Gastrocnemius medialis (tissue), 4 donors: Measurements from ENCODE around the gene CCNI2. TPM values are rescaled to one million over a fixed set of nuclear protein-coding genes. Genes with fewer than 3 reads are reported as not detected.

Experiments used
- ATAC-seq, 2 donors: fragments of 150-250 bp; one replicate each; pipeline ENCODE4 v1.9.1; 2016
- DNase-seq, 2 donors: peaks; one replicate each; pipeline ENCODE4 v3.0.0-alpha.2; 2019
- H3K27ac ChIP-seq, 4 donors: fragments of 200-600 bp; sonication (generic); 1 replicate in 1 of 4; 2 replicates in 3 of 4; pipeline ENCODE4 v1.5.1; 2016 to 2018; ENCODE audit warnings: mild to moderate bottlenecking in 2 of 4, moderate library complexity in 1 of 4
- H3K27me3 ChIP-seq, 3 donors: fragments of 200-600 bp; sonication (generic) in 2 of 3; 1 replicate in 1 of 3; 2 replicates in 2 of 3; pipeline versions ENCODE4 v1.5.1 to v1.6.0; 2016 to 2019; ENCODE audit warnings: mild to moderate bottlenecking in 1 of 3, moderate library complexity in 1 of 3
- H3K36me3 ChIP-seq, 2 donors: fragments of 200-600 bp; sonication (generic) in 1 of 2; one replicate each; pipeline ENCODE4 v1.5.1; 2017 to 2018
- H3K4me1 ChIP-seq, 2 donors: fragments of 200-600 bp; sonication (generic) in 1 of 2; one replicate each; pipeline ENCODE4 v1.5.1; 2016 to 2017; ENCODE audit warnings: mild to moderate bottlenecking in 2 of 2
- H3K4me3 ChIP-seq, 4 donors: fragments of 200-600 bp; sonication (generic) in 3 of 4; 1 replicate in 1 of 4; 2 replicates in 3 of 4; pipeline ENCODE4 v1.5.1; 2016 to 2019; ENCODE audit warnings: mild to moderate bottlenecking in 2 of 4
- H3K9me3 ChIP-seq, 3 donors: fragments of 200-600 bp; sonication (generic) in 2 of 3; 1 replicate in 1 of 3; 2 replicates in 2 of 3; pipeline ENCODE4 v1.5.1; 2016 to 2019
- POLR2A ChIP-seq, 2 donors: fragments of 450-650 bp; IDR thresholded peaks; one replicate each; pipeline ENCODE4 v1.6.1; 2017; ENCODE audit warnings: antibody characterized with exemption in 2 of 2, mild to moderate bottlenecking in 2 of 2, moderate library complexity in 2 of 2
- in situ Hi-C, 4 donors: fragments of 200-750 bp; cut with MboI; loops; one replicate each; pipeline versions ENCODE4 v1.15.0 to v1.8.0; 2017; ENCODE audit warnings: low sequenced_read_pairs in 4 of 4
- intact Hi-C: fragments of 100-400 bp; cut with DNase I; formaldehyde crosslinking; loops from one replicate; pipeline ENCODE4 v1.15.1; 2023; ENCODE audit warnings: low total_unique reads
- total RNA-seq, 4 donors: library from RNA; depleted of rRNA; stranded (reverse); fragments of >200 nt; gene quantifications; one replicate each; pipeline versions ENCODE4 v1.1.0 to v1.2.3, GENCODE V29; 2016
- TF ChIP-seq, protein P1 (sequence below), 5 experiments: fragments of 450-650 bp in 3 of 5; fragments of 200-600 bp in 2 of 5; sonication (generic) in 2 of 5; IDR thresholded peaks in 4 of 5; conservative IDR thresholded peaks in 1 of 5; 1 replicate in 4 of 5; 2 replicates in 1 of 5; pipeline ENCODE4 v1.5.1; 2016 to 2019; ENCODE audit warnings: antibody characterized with exemption in 5 of 5, mild to moderate bottlenecking in 3 of 5, moderate library complexity in 3 of 5

The CCNI2 gene
- total RNA-seq, 4 donors from 2014 or later = not detected

DNA sequence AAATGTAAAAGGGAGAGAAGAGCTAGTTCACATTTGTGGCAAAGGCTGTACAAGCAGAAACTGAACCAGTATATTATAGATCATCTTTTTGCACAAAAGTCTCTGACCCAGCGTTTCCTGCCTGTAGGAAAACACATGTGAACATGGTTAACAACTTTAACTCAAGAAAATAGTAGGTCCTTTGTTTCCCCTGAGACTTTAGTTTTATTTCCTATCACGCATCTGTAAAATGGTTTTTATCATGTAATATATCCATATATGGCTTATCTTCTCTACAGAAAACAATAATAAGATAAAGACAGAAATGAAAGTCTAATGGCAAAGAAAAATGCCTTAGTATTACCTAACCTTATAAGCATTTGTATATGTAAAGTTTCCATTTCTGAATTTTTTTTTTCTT is 12.5 kb upstream of the CCNI2 start:
- H3K9me3 ChIP-seq = no peaks in the 10 kb centered on the region
- ATAC-seq (no peak), DNase-seq (no peak)
- no peaks in the 10 kb centered on the region for H3K27me3 ChIP-seq
- in situ Hi-C loops (no loop called here), intact Hi-C loops (loop anchor here (5.0 kb wide), 2 partner anchors 43 to 88 kb away; partner anchors contain the start of gene SEPTIN8)
- H3K4me3 ChIP-seq = no peak overlapping the region
- peaks cover 5 to 7% of the 10 kb centered on the region in 2 donors for H3K4me1 ChIP-seq
- H3K36me3 ChIP-seq = no peaks in the 10 kb centered on the region
- TF ChIP-seq POLR2A (IDR thresholded peaks at IDR 0.05) = no peak
- TF ChIP-seq, protein P1, sequence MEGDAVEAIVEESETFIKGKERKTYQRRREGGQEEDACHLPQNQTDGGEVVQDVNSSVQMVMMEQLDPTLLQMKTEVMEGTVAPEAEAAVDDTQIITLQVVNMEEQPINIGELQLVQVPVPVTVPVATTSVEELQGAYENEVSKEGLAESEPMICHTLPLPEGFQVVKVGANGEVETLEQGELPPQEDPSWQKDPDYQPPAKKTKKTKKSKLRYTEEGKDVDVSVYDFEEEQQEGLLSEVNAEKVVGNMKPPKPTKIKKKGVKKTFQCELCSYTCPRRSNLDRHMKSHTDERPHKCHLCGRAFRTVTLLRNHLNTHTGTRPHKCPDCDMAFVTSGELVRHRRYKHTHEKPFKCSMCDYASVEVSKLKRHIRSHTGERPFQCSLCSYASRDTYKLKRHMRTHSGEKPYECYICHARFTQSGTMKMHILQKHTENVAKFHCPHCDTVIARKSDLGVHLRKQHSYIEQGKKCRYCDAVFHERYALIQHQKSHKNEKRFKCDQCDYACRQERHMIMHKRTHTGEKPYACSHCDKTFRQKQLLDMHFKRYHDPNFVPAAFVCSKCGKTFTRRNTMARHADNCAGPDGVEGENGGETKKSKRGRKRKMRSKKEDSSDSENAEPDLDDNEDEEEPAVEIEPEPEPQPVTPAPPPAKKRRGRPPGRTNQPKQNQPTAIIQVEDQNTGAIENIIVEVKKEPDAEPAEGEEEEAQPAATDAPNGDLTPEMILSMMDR (IDR thresholded peaks at IDR 0.05 in 4 of 5, conservative IDR thresholded peaks at IDR 0.05 in 1 of 5) = no peak
- H3K27ac ChIP-seq = no peak overlapping the region

DNA sequence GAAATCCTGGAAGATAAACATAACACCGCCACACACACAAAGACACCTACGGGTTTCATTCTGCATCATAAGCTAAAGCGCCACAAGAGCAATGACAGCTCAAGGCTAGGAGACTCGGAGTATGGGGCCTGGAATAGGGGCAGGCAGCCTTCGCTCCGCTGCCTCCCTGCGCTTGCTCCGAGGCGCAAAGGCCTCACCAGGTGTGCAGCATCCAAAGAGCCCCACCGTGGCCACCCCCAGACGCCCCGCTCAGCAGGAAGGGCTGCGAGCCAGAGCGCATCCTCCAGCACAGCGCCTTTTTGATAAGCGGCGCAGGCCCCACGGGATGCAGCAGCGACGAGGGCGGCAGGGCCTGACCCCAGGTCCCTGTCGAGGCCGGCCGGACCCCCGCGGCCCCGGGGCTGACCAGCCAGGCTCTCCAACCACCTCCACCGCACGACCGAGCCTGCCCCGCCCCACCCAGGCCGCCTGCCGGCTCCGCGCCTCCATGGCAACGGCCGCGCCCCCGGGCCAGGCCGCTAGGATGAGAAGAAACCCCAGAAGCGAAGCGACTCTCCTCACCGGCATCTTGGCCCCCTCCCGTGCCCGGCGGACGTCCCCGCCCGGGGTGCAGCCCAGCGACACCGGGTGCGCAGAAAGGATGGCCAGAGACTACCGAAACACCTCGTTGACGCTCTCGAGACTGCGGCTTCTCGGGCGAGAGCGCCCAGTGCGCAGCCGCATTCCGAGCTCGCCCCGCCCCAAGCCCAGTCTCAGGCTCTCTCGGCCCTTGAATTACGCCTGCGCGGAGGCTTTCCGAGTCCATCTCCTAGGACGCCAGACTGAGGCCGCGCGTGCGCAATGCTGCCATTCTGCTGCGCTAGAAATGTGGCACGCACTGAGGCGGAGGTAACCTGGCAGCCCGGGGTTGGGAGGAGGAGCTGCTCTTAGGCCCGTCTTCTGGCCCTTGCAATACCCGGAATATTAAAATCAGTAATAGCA is 10.1 kb upstream of the CCNI2 start, which contains the start of gene KIF3A:
TSS of gene KIF3A (minus strand) at position 694 of the 981 bp plus-strand sequence. CDS start at position 567, 127 bp downstream.
- in situ Hi-C loops (no loop called here), intact Hi-C loops (loop anchor here (5.0 kb wide), 2 partner anchors 40 to 85 kb away; partner anchors contain the start of gene SEPTIN8)
- peak; percentile 99 for ATAC-seq
- peaks cover 5 to 7% of the 10 kb centered on the region in 2 donors for H3K4me1 ChIP-seq
- peaks cover 0 to under 1% (median 0%) of the 10 kb centered on the region in 3 donors for H3K27me3 ChIP-seq
- no peak for TF ChIP-seq POLR2A (IDR thresholded peaks at IDR 0.05)
- TF ChIP-seq, protein P1 (IDR thresholded peaks at IDR 0.05 in 4 of 5, conservative IDR thresholded peaks at IDR 0.05 in 1 of 5) = peak in 2 of 5 experiments; percentile 38 to 40
- no peaks in the 10 kb centered on the region for H3K36me3 ChIP-seq
- DNase-seq = peak; percentile 88 to 93
- H3K4me3 ChIP-seq = peak within 1 kb of the TSS; percentile 74 to 89 (median 86)
- peak within 1 kb of the TSS; percentile 57 to 65 (median 58) for H3K27ac ChIP-seq
- H3K9me3 ChIP-seq = no peaks in the 10 kb centered on the region

DNA sequence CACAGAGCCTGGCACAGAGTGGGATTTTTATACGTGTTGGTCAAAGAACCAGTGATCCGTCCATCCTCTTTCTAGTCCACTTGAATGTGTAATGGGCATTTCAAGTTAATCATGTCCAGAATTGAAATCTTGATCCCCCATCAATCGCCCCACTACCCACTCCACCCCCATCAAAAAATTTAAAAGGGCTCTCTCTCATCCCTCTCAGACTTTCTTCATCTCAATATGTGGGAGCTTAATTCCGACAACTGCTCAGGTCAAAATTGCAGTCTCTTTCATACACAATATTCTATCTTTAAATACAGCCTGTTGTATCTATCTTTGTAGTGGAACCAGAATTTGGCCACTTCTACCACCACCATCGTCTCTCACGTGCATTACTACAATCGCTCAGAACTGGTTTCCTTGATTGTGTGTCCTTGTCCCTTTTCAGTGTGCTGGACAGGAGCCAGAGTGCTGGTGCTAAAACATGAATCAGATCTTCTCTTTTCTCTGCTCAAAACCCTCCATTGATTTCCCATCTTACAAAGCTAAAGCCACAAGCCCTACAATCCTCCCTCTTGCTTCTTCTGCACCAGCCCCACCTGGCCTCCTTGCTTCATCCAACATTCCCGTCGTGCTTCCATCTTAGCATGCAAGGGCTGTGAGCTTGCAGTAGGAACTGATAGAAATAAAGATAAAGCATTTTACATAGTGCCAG is 9.1 kb upstream of the CCNI2 start:
- Histone ChIP-seq H3K9me3 (no peaks in the 10 kb centered on the region), H3K4me1 (peaks cover 5 to 7% of the 10 kb centered on the region in 2 donors), H3K27ac (peak overlapping the region in 1 of 4 donors; percentile 65), H3K36me3 (no peaks in the 10 kb centered on the region), H3K4me3 (peak overlapping the region; percentile 74 to 89 (median 86)), H3K27me3 (peaks cover 0 to 4% (median 0%) of the 10 kb centered on the region in 3 donors)
- TF ChIP-seq, protein P1 (IDR thresholded peaks at IDR 0.05 in 4 of 5, conservative IDR thresholded peaks at IDR 0.05 in 1 of 5) = no peak
- no peak for TF ChIP-seq POLR2A (IDR thresholded peaks at IDR 0.05)
- ATAC-seq (no peak), DNase-seq (no peak)
- in situ Hi-C loops (no loop called here), intact Hi-C loops (loop anchor here (5.0 kb wide), 2 partner anchors 39 to 84 kb away; partner anchors contain the start of gene SEPTIN8)

DNA sequence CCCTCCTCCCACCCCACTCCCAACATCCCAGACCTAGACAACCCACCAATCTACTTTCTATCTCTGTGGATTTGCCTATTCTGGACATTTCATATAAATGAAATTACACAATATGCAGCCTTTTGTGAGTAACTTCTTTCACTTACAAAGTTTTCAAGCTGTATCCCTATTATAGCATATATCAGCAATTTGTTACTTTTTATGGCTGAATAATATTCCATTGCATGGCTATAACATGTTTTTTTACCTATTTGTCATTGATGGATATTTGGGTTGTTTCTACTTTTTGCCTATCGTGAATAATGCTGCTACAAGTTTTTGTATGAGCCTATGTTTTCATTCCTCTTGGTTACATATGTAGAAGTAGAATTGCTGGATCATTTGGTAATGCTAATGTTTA is 8.0 kb upstream of the CCNI2 start:
- Histone ChIP-seq H3K27me3 (peaks cover 2 to 6% (median 4%) of the 10 kb centered on the region in 3 donors), H3K36me3 (no peaks in the 10 kb centered on the region), H3K4me3 (no peak overlapping the region), H3K4me1 (peaks cover 5 to 7% of the 10 kb centered on the region in 2 donors), H3K27ac (no peak overlapping the region), H3K9me3 (no peaks in the 10 kb centered on the region)
- TF ChIP-seq, protein P1 (IDR thresholded peaks at IDR 0.05 in 4 of 5, conservative IDR thresholded peaks at IDR 0.05 in 1 of 5) = no peak
- TF ChIP-seq POLR2A (IDR thresholded peaks at IDR 0.05) = no peak
- intact Hi-C loops (loop anchor here (5.0 kb wide), 2 partner anchors 38 to 83 kb away; partner anchors contain the start of gene SEPTIN8), in situ Hi-C loops (no loop called here)
- DNase-seq (no peak), ATAC-seq (no peak)
